ENCODE measurements around the gene TOPORS. TPM values are rescaled to one million over a fixed set of nuclear protein-coding genes. Genes with fewer than 3 reads are reported as not detected.

Gene TOPORS
- total and polyA plus RNA-seq, 2 donors (not counting 1 experiment from before 2014, with no cell fraction given): 10.1 to 21.4 TPM

- Histone ChIP-seq H4K20me1 (ENCODE audit: control insufficient read depth, insufficient read depth, low read length, poor library complexity, severe bottlenecking) (no peaks in the 10 kb centered on the region), H3K4me2 (replicated peaks; ENCODE audit: low read depth, low read length, poor library complexity, severe bottlenecking) (no peak overlapping the region), H3K4me1 (ENCODE audit: control insufficient read depth in 2 of 2, insufficient read depth in 2 of 2, low read length in 2 of 2) (no peaks in the 10 kb centered on the region), H3K79me2 (ENCODE audit: control insufficient read depth, insufficient read depth, low read length) (no peaks in the 10 kb centered on the region), H3K9me3 (ENCODE audit: control extremely low read depth in 1 of 3, control insufficient read depth in 2 of 3, insufficient read depth in 1 of 3, low read length in 2 of 3) (no peaks in the 10 kb centered on the region), H3K4me3 (ENCODE audit: control extremely low read depth in 1 of 5, extremely low read depth in 1 of 5, insufficient read depth in 1 of 5, low read depth in 2 of 5, low read length in 4 of 5) (no peak overlapping the region), H3K27me3 (replicated peaks in 1 of 4; ENCODE audit: control extremely low read depth in 1 of 4, control insufficient read depth in 3 of 4, insufficient read depth in 4 of 4, low read length in 3 of 4) (peaks cover 0 to 4% (median 1%) of the 10 kb centered on the region in 4 experiments), H3K27ac (ENCODE audit: low read length in 2 of 2) (no peak overlapping the region), H3K36me3 (replicated peaks in 1 of 2; ENCODE audit: control extremely low read depth in 1 of 2, control insufficient read depth in 1 of 2, extremely low read depth in 1 of 2, insufficient read depth in 2 of 2, low read length in 1 of 2) (no peaks in the 10 kb centered on the region), H2AFZ (ENCODE audit: insufficient read depth, low read depth, low read length, poor library complexity, severe bottlenecking) (no peak overlapping the region), H3K9ac (ENCODE audit: low read length) (no peak overlapping the region)
- ATAC-seq (ENCODE audit: low read depth): no peak
- no peak overlapping the region for H3K4me3 Mint-ChIP-seq
- no peak for DNase-seq
- no CpG with 5 or more reads among the region's 2 CpGs for WGBS (ENCODE audit: insufficient coverage)
- ChIA-PET CTCF (interaction anchor here (6.0 to 15.2 kb wide), 2 partner anchors 207 to 383 kb away, joined by 74 to 522 read pairs; no protein-coding TSS in a partner anchor), POLR2A (no interaction called here)
- no peak for TF ChIP-seq EZH2 (IDR thresholded peaks at IDR 0.05; ENCODE audit: borderline replicate concordance, insufficient read depth, low read depth, low read length, poor library complexity, severe bottlenecking)
- no peak for TF ChIP-seq CTCF (IDR thresholded peaks at IDR 0.05)
- no peaks in the 10 kb centered on the region for H3K4me1 Mint-ChIP-seq
- intact Hi-C loops (cut with micrococcal nuclease): loop anchor here (10.0 kb wide), 1 partner anchor 640 kb away; no protein-coding TSS in a partner anchor
- H3K27me3 Mint-ChIP-seq: peaks cover 39% of the 10 kb centered on the region
- H3K9me3 Mint-ChIP-seq (ENCODE audit: insufficient read depth): no peaks in the 10 kb centered on the region
- no peak overlapping the region for H3K27ac Mint-ChIP-seq
Measured at GRCh38 chr9:32584784-32585183, 32.4 kb upstream of the TOPORS start.

- no peaks in the 10 kb centered on the region for H3K4me1 ChIP-seq (ENCODE audit: control insufficient read depth in 2 of 2, insufficient read depth in 2 of 2, low read length in 2 of 2)
- no peak overlapping the region for H2AFZ ChIP-seq (ENCODE audit: insufficient read depth, low read depth, low read length, poor library complexity, severe bottlenecking)
- WGBS (ENCODE audit: insufficient coverage): 56% methylated on average over 3 of the region's 3 CpGs
- Mint-ChIP-seq H3K4me1 (no peaks in the 10 kb centered on the region), H3K4me3 (no peak overlapping the region), H3K9me3 (ENCODE audit: insufficient read depth) (no peaks in the 10 kb centered on the region), H3K27ac (no peak overlapping the region), H3K27me3 (peaks cover 52% of the 10 kb centered on the region)
- H4K20me1 ChIP-seq (ENCODE audit: control insufficient read depth, insufficient read depth, low read length, poor library complexity, severe bottlenecking): no peaks in the 10 kb centered on the region
- peak; percentile 56 for TF ChIP-seq CTCF (IDR thresholded peaks at IDR 0.05)
- TF ChIP-seq EZH2 (IDR thresholded peaks at IDR 0.05; ENCODE audit: borderline replicate concordance, insufficient read depth, low read depth, low read length, poor library complexity, severe bottlenecking): no peak
- no peak overlapping the region for H3K9ac ChIP-seq (ENCODE audit: low read length)
- H3K27me3 ChIP-seq (replicated peaks in 1 of 4; ENCODE audit: control extremely low read depth in 1 of 4, control insufficient read depth in 3 of 4, insufficient read depth in 4 of 4, low read length in 3 of 4): peaks cover 0 to 9% (median 4%) of the 10 kb centered on the region in 4 experiments
- no peaks in the 10 kb centered on the region for H3K9me3 ChIP-seq (ENCODE audit: control extremely low read depth in 1 of 3, control insufficient read depth in 2 of 3, insufficient read depth in 1 of 3, low read length in 2 of 3)
- H3K4me3 ChIP-seq (ENCODE audit: control extremely low read depth in 1 of 5, extremely low read depth in 1 of 5, insufficient read depth in 1 of 5, low read depth in 2 of 5, low read length in 4 of 5): no peak overlapping the region
- no peak overlapping the region for H3K27ac ChIP-seq (ENCODE audit: low read length in 2 of 2)
- no peaks in the 10 kb centered on the region for H3K36me3 ChIP-seq (replicated peaks in 1 of 2; ENCODE audit: control extremely low read depth in 1 of 2, control insufficient read depth in 1 of 2, extremely low read depth in 1 of 2, insufficient read depth in 2 of 2, low read length in 1 of 2)
- CTCF ChIA-PET: interaction anchor here (0.7 to 15.2 kb wide), 21 partner anchors 9 to 645 kb away, joined by 3 to 522 read pairs (median 4); partner anchors contain the start of gene ACO1
- peak; percentile 62 for DNase-seq
- intact Hi-C loops (cut with micrococcal nuclease): loop anchor here (1.0 to 10.0 kb wide), 2 partner anchors 387 to 643 kb away; no protein-coding TSS in a partner anchor
- no peaks in the 10 kb centered on the region for H3K79me2 ChIP-seq (ENCODE audit: control insufficient read depth, insufficient read depth, low read length)
- ATAC-seq (ENCODE audit: low read depth): peak; percentile 51
- POLR2A ChIA-PET: interaction anchor here (1.0 kb wide), 1 partner anchor 202 kb away, joined by 4 read pairs; no protein-coding TSS in a partner anchor
- no peak overlapping the region for H3K4me2 ChIP-seq (replicated peaks; ENCODE audit: low read depth, low read length, poor library complexity, severe bottlenecking)
Measured at GRCh38 chr9:32581512-32582143, 29.2 kb upstream of the TOPORS start.

Measured in B cell (primary cell).